Measurements from ENCODE around the gene SFRP5.

GRCh38 chr10:97800474-97800873, 28.7 kb upstream of the SFRP5 start:
- TF ChIP-seq CTCF (IDR thresholded peaks at IDR 0.05; ENCODE audit: extremely low read depth in 1 of 2, insufficient read depth in 1 of 2, low read depth in 1 of 2, low read length in 2 of 2) (no peak), MAX (IDR thresholded peaks at IDR 0.05; ENCODE audit: insufficient read depth, insufficient read length) (no peak), POLR2A (IDR thresholded peaks at IDR 0.05; ENCODE audit: low read depth, low read length) (no peak)

All from endothelial cell of umbilical vein (primary cell).